NCI-H2029 treated with DMSO at 0.1 percent for 48 hours (cell line): ENCODE data around the gene ITGA8.
"Not testable (repeated sequence)": the region's sequence is repeated elsewhere in the genome, so short reads cannot be mapped to it uniquely, and the experiment has no call there.

Experiments used
- DNase-seq: peaks from one replicate; lab custom pipeline; 2025; lab: John Stamatoyannopoulos, UW

The ITGA8 gene

GRCh38 chr10:15606377-15606776 is 113.3 kb downstream of the ITGA8 start:
- no peak for DNase-seq

GRCh38 chr10:15605740-15606369 is 113.9 kb downstream of the ITGA8 start:
- DNase-seq: no peak

GRCh38 chr10:15603446-15604011 is 116.2 kb downstream of the ITGA8 start:
- no peak for DNase-seq

- no peak for DNase-seq
Measured at GRCh38 chr10:15601819-15602218, 117.9 kb downstream of the ITGA8 start.

GRCh38 chr10:15595260-15595659 is 124.5 kb downstream of the ITGA8 start:
- DNase-seq: no peak

- no peak for DNase-seq
Measured at GRCh38 chr10:15591937-15592336, 127.8 kb downstream of the ITGA8 start.

- DNase-seq: no peak
Measured at GRCh38 chr10:15591431-15591830, 128.3 kb downstream of the ITGA8 start.

GRCh38 chr10:15588635-15589508 is 130.8 kb downstream of the ITGA8 start:
- DNase-seq: no peak

- no peak for DNase-seq
Measured at GRCh38 chr10:15588151-15588550, 131.6 kb downstream of the ITGA8 start.

GRCh38 chr10:15587271-15587670 is 132.5 kb downstream of the ITGA8 start:
- no peak for DNase-seq

- DNase-seq: no peak
Measured at GRCh38 chr10:15585303-15585715, 134.4 kb downstream of the ITGA8 start.

GRCh38 chr10:15582972-15583371 is 136.8 kb downstream of the ITGA8 start:
- DNase-seq: not testable (repeated sequence)

- no peak for DNase-seq
Measured at GRCh38 chr10:15579605-15580004, 140.1 kb downstream of the ITGA8 start.

GRCh38 chr10:15572531-15573045 is 147.1 kb downstream of the ITGA8 start:
- no peak for DNase-seq

GRCh38 chr10:15571575-15571974 is 148.1 kb downstream of the ITGA8 start:
- no peak for DNase-seq

GRCh38 chr10:15570738-15571339 is 148.9 kb downstream of the ITGA8 start:
- DNase-seq: no peak

- DNase-seq: no peak
Measured at GRCh38 chr10:15567952-15568351, 151.8 kb downstream of the ITGA8 start.

- DNase-seq: no peak
Measured at GRCh38 chr10:15563246-15563645, 156.5 kb downstream of the ITGA8 start.

GRCh38 chr10:15562578-15562977 is 157.1 kb downstream of the ITGA8 start:
- no peak for DNase-seq

GRCh38 chr10:15562116-15562515 is 157.6 kb downstream of the ITGA8 start:
- DNase-seq: no peak

- DNase-seq: no peak
Measured at GRCh38 chr10:15558136-15558535, 161.6 kb downstream of the ITGA8 start.

- DNase-seq: not testable (repeated sequence)
Measured at GRCh38 chr10:15557168-15557567, 162.6 kb downstream of the ITGA8 start.
